OCI-LY7 (cell line): ENCODE data around the gene MN1.

Source experiments
- EZH2phosphoT487 ChIP-seq: fragments of 200-600 bp; sonication (generic); IDR thresholded peaks from 2 replicates; pipeline ENCODE4 v1.6.1; 2018; ENCODE audit warnings: low read depth, borderline replicate concordance, mild to moderate bottlenecking, mixed run types, antibody characterized with exemption, low read length, moderate library complexity, mixed read lengths
- TF ChIP-seq, protein P1 (sequence below): fragments of 200-600 bp; sonication (generic); conservative IDR thresholded peaks from 2 replicates; pipeline ENCODE4 v1.5.1; 2014; ENCODE audit warnings: mild to moderate bottlenecking, antibody characterized with exemption, low read length, moderate library complexity, mixed read lengths

DNA sequence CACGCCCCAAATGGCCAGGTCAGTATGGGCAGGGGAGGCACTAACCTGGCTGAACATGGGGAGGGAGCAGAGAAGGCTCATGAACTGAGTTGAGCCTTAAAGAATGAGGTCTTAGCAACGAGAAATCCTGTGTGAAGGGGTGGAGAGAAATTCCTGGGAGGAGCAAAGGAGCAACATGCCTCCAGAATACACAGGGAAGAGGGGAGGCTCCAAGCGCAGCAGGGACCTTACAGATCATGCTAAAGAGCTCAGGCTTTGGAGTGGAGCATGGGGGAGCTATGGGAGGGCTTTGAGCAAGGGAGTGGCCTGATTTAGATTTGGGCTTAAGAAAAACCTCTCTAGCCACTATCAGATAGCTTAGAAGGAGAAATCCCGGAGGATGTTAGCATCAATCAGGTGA, 88.1 kb downstream of the MN1 start:
- TF ChIP-seq, protein P1, sequence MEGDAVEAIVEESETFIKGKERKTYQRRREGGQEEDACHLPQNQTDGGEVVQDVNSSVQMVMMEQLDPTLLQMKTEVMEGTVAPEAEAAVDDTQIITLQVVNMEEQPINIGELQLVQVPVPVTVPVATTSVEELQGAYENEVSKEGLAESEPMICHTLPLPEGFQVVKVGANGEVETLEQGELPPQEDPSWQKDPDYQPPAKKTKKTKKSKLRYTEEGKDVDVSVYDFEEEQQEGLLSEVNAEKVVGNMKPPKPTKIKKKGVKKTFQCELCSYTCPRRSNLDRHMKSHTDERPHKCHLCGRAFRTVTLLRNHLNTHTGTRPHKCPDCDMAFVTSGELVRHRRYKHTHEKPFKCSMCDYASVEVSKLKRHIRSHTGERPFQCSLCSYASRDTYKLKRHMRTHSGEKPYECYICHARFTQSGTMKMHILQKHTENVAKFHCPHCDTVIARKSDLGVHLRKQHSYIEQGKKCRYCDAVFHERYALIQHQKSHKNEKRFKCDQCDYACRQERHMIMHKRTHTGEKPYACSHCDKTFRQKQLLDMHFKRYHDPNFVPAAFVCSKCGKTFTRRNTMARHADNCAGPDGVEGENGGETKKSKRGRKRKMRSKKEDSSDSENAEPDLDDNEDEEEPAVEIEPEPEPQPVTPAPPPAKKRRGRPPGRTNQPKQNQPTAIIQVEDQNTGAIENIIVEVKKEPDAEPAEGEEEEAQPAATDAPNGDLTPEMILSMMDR = no peak
- no peak for TF ChIP-seq EZH2phosphoT487
